ENCODE data around the gene TWIST2.

TWIST2 gene

DNA sequence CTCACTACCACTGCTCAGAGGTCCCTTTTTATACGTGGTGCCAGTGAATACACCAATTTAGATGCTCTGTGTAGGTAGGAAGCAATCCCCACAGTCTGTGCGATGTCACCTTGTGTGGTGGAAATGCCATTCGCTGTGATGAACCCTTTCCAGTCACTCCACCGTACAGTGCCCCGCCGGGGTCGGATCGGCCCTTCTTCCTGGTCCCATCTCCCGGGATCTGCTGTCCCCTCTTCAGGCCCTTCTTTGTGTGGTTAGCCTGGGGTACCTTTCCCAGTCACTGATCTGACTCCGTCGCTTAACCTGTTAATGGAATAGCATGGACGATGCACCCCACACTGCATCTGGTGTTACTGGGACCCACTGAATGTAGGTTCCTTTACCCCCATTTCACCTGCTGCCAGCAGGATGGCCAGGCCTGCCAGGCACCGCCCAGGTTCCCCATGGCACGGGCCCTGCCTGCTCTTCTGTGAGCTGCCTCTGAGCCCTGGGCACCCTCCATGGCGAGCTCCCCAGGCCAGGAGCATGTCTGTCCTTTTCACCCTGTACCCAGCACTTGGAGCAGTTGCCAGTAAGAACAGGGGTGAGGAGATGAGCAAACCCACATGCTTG, 18.0 kb downstream of the TWIST2 start:
- no peaks in the 10 kb centered on the region for H4K20me1 ChIP-seq (ENCODE audit: insufficient read depth, low read length)
- H3K9ac ChIP-seq (ENCODE audit: low read length), result no peak overlapping the region
- peaks cover 40% of the 10 kb centered on the region for H3K27me3 ChIP-seq (replicated peaks; ENCODE audit: insufficient read depth, low read length)
- H3K4me1 ChIP-seq (ENCODE audit: low read length), result no peaks in the 10 kb centered on the region
- H3F3A ChIP-seq (ENCODE audit: insufficient read depth, low read length), result no peaks in the 10 kb centered on the region
- H3K9me2 ChIP-seq (replicated peaks; ENCODE audit: insufficient read depth, low read length), result no peaks in the 10 kb centered on the region
- H3K4me3 ChIP-seq (ENCODE audit: low read length), result no peak overlapping the region
- H3K4me2 ChIP-seq (ENCODE audit: low read depth, low read length), result no peak overlapping the region
- TF ChIP-seq, protein P1, sequence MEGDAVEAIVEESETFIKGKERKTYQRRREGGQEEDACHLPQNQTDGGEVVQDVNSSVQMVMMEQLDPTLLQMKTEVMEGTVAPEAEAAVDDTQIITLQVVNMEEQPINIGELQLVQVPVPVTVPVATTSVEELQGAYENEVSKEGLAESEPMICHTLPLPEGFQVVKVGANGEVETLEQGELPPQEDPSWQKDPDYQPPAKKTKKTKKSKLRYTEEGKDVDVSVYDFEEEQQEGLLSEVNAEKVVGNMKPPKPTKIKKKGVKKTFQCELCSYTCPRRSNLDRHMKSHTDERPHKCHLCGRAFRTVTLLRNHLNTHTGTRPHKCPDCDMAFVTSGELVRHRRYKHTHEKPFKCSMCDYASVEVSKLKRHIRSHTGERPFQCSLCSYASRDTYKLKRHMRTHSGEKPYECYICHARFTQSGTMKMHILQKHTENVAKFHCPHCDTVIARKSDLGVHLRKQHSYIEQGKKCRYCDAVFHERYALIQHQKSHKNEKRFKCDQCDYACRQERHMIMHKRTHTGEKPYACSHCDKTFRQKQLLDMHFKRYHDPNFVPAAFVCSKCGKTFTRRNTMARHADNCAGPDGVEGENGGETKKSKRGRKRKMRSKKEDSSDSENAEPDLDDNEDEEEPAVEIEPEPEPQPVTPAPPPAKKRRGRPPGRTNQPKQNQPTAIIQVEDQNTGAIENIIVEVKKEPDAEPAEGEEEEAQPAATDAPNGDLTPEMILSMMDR (IDR thresholded peaks at IDR 0.05; ENCODE audit: low read length), result no peak
- no peak for TF ChIP-seq EZH2phosphoT487 (IDR thresholded peaks at IDR 0.05; ENCODE audit: low read length)
- no peak for TF ChIP-seq EZH2 (optimal IDR thresholded peaks at IDR 0.05; ENCODE audit: low read depth, low read length)
- no peaks in the 10 kb centered on the region for H3K36me3 ChIP-seq (replicated peaks; ENCODE audit: insufficient read depth, low read length)
- no peak overlapping the region for H2AFZ ChIP-seq (ENCODE audit: low read length)
- H3K79me2 ChIP-seq (ENCODE audit: low read length), result no peaks in the 10 kb centered on the region
- DNase-seq, result no peak
- no peaks in the 10 kb centered on the region for H3K9me3 ChIP-seq (replicated peaks; ENCODE audit: insufficient read depth, low read length)
- H3K27ac ChIP-seq (ENCODE audit: low read length), result no peak overlapping the region

GRCh38 chr2:238866656-238867277, 18.9 kb downstream of the TWIST2 start:
- no peak overlapping the region for H3K4me3 ChIP-seq (ENCODE audit: low read length)
- no peak overlapping the region for H3K9ac ChIP-seq (ENCODE audit: low read length)
- no peaks in the 10 kb centered on the region for H3K4me1 ChIP-seq (ENCODE audit: low read length)
- H3K9me3 ChIP-seq (replicated peaks; ENCODE audit: insufficient read depth, low read length), result no peaks in the 10 kb centered on the region
- H3K9me2 ChIP-seq (replicated peaks; ENCODE audit: insufficient read depth, low read length), result no peaks in the 10 kb centered on the region
- H3K4me2 ChIP-seq (ENCODE audit: low read depth, low read length), result no peak overlapping the region
- H3K27me3 ChIP-seq (replicated peaks; ENCODE audit: insufficient read depth, low read length), result peaks cover 32% of the 10 kb centered on the region
- H2AFZ ChIP-seq (ENCODE audit: low read length), result no peak overlapping the region
- no peaks in the 10 kb centered on the region for H3F3A ChIP-seq (ENCODE audit: insufficient read depth, low read length)
- no peak overlapping the region for H3K27ac ChIP-seq (ENCODE audit: low read length)
- no peaks in the 10 kb centered on the region for H3K79me2 ChIP-seq (ENCODE audit: low read length)
- H3K36me3 ChIP-seq (replicated peaks; ENCODE audit: insufficient read depth, low read length), result no peaks in the 10 kb centered on the region
- no peak for TF ChIP-seq EZH2 (optimal IDR thresholded peaks at IDR 0.05; ENCODE audit: low read depth, low read length)
- TF ChIP-seq, protein P1 (IDR thresholded peaks at IDR 0.05; ENCODE audit: low read length), result no peak
- no peak for TF ChIP-seq EZH2phosphoT487 (IDR thresholded peaks at IDR 0.05; ENCODE audit: low read length)
- H4K20me1 ChIP-seq (ENCODE audit: insufficient read depth, low read length), result no peaks in the 10 kb centered on the region
- no peak for DNase-seq

DNA sequence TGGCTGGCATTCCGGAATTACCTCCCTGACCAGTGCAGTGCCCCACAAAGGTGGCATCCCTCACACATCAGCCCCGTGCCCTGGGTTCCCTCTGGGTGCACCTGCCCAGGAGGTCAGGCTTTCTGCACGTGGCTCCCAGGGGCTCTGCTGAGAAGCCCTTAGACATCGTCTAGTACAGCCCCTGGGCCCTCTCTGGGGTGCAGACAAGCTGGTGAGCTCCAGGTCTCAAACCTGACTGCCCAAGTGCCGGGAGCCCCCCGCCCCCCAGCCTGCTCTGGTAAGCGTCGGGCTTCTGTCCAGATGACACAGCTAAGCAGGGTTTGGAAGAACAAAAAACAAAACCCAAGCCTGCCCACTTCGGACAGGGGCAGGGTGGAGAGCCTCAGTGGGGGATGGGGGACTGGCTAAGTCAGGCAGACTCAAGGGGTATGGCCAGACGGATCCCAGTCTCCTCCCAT, 20.2 kb downstream of the TWIST2 start:
- no peaks in the 10 kb centered on the region for H4K20me1 ChIP-seq (ENCODE audit: insufficient read depth, low read length)
- no peaks in the 10 kb centered on the region for H3K9me3 ChIP-seq (replicated peaks; ENCODE audit: insufficient read depth, low read length)
- H3K36me3 ChIP-seq (replicated peaks; ENCODE audit: insufficient read depth, low read length), result no peaks in the 10 kb centered on the region
- no peaks in the 10 kb centered on the region for H3K4me1 ChIP-seq (ENCODE audit: low read length)
- H3K9me2 ChIP-seq (replicated peaks; ENCODE audit: insufficient read depth, low read length), result no peaks in the 10 kb centered on the region
- peaks cover 31% of the 10 kb centered on the region for H3K27me3 ChIP-seq (replicated peaks; ENCODE audit: insufficient read depth, low read length)
- no peak overlapping the region for H3K4me3 ChIP-seq (ENCODE audit: low read length)
- no peak overlapping the region for H3K9ac ChIP-seq (ENCODE audit: low read length)
- no peak overlapping the region for H3K4me2 ChIP-seq (ENCODE audit: low read depth, low read length)
- no peaks in the 10 kb centered on the region for H3K79me2 ChIP-seq (ENCODE audit: low read length)
- TF ChIP-seq, protein P1 (IDR thresholded peaks at IDR 0.05; ENCODE audit: low read length), result no peak
- TF ChIP-seq EZH2phosphoT487 (IDR thresholded peaks at IDR 0.05; ENCODE audit: low read length), result no peak
- TF ChIP-seq EZH2 (optimal IDR thresholded peaks at IDR 0.05; ENCODE audit: low read depth, low read length), result no peak
- no peak for DNase-seq
- no peaks in the 10 kb centered on the region for H3F3A ChIP-seq (ENCODE audit: insufficient read depth, low read length)
- H2AFZ ChIP-seq (ENCODE audit: low read length), result no peak overlapping the region
- H3K27ac ChIP-seq (ENCODE audit: low read length), result no peak overlapping the region
